ENCODE measurements around the gene KIR3DL1.

KIR3DL1 gene

DNA sequence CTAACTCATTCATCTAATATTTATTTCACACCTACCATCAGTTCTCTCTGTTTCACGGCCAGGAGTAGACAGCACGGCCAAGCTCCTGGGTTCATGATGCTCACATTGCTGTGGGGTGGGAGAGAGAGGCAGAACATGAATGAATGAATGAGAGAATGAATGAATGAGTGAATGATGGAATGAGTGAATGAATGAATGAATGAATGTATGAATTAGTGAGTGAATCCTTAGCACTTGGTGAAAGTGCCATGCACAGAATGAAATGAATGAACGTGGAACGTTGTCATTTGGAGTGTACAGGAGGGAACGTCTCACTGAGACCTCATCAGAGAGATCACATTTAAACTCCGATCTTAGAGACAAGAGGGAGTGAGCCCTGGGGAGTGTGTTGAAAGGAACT lies 24.8 kb upstream of the KIR3DL1 start:
- no peak for TF ChIP-seq SP1 (IDR thresholded peaks at IDR 0.05)
- TF ChIP-seq, protein P1, sequence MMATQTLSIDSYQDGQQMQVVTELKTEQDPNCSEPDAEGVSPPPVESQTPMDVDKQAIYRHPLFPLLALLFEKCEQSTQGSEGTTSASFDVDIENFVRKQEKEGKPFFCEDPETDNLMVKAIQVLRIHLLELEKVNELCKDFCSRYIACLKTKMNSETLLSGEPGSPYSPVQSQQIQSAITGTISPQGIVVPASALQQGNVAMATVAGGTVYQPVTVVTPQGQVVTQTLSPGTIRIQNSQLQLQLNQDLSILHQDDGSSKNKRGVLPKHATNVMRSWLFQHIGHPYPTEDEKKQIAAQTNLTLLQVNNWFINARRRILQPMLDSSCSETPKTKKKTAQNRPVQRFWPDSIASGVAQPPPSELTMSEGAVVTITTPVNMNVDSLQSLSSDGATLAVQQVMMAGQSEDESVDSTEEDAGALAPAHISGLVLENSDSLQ (IDR thresholded peaks at IDR 0.05) = no peak
- no peak for TF ChIP-seq ARNT (IDR thresholded peaks at IDR 0.05)
- TF ChIP-seq FOXA1 (IDR thresholded peaks at IDR 0.05) = no peak
- TF ChIP-seq L3MBTL2 (conservative IDR thresholded peaks at IDR 0.05) = no peak
- TF ChIP-seq CTBP1 (IDR thresholded peaks at IDR 0.05; ENCODE audit: borderline replicate concordance) = no peak
- DNase-seq (ENCODE audit: extremely low spot score) = no peak
- ChIA-PET CTCF (no interaction called here), POLR2A (no interaction called here)

DNA sequence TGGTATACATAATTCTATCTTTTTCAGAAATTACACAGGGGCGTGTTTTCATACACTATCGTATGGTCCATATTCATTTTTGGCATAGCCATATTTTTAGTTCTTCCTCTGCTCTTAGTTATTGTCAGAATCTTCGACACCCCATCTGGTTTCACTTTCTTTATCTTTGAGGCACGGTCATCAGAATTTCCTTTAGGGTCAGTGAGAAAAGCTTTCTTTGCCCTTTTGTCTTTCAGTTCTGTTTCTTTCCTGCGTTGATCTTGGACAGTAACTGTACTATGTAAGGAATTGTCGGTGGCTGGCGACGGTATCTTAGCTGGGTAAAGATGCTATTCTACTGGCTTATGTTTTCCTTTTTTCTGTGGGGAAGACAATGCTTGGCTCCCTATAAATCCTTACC lies 23.5 kb upstream of the KIR3DL1 start:
- ChIA-PET CTCF (no interaction called here), POLR2A (no interaction called here)
- DNase-seq (ENCODE audit: extremely low spot score) = no peak
- no peak for TF ChIP-seq FOXK2 (IDR thresholded peaks at IDR 0.05)
- TF ChIP-seq SP1 (IDR thresholded peaks at IDR 0.05) = no peak
- no peak for TF ChIP-seq BHLHE40 (IDR thresholded peaks at IDR 0.05; ENCODE audit: borderline replicate concordance)
- TF ChIP-seq L3MBTL2 (conservative IDR thresholded peaks at IDR 0.05) = no peak
- TF ChIP-seq FOXA1 (IDR thresholded peaks at IDR 0.05) = no peak

DNA sequence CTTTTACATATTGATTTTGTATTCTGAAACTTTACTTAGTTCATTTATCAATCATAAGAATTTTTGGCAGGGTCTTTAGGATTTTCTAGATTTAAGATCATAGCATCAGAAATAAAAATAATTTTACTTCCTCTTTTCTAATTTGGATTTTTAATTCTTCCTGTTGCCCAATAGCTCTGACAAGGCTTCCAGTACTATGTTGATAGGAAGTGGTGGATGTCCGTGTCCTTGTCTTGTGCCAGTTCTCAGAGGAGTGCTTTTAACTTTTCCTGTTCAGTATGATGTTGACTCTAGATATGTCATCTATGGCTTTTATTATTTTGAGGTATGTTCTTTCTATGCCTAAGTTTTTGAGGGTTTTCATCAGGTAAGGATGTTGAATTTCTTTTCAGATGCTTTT lies 20.5 kb upstream of the KIR3DL1 start:
- TF ChIP-seq SP1 (IDR thresholded peaks at IDR 0.05) = no peak
- no peak for TF ChIP-seq ELF4 (IDR thresholded peaks at IDR 0.05)
- TF ChIP-seq NFRKB (IDR thresholded peaks at IDR 0.05) = no peak
- TF ChIP-seq, protein P1 (IDR thresholded peaks at IDR 0.05) = no peak
- no peak for TF ChIP-seq CTBP1 (IDR thresholded peaks at IDR 0.05; ENCODE audit: borderline replicate concordance)
- TF ChIP-seq SUZ12 (IDR thresholded peaks at IDR 0.05) = no peak
- no peak for TF ChIP-seq ZNF384 (IDR thresholded peaks at IDR 0.05)
- no peak for TF ChIP-seq FOXA1 (IDR thresholded peaks at IDR 0.05)
- no peak for TF ChIP-seq L3MBTL2 (conservative IDR thresholded peaks at IDR 0.05)
- no peak for TF ChIP-seq FOXK2 (IDR thresholded peaks at IDR 0.05)
- TF ChIP-seq BHLHE40 (IDR thresholded peaks at IDR 0.05; ENCODE audit: borderline replicate concordance) = no peak
- no peak for TF ChIP-seq LEF1 (IDR thresholded peaks at IDR 0.05; ENCODE audit: borderline replicate concordance)
- no peak for TF ChIP-seq ARNT (IDR thresholded peaks at IDR 0.05)
- TF ChIP-seq TARDBP (IDR thresholded peaks at IDR 0.05) = no peak
- TF ChIP-seq FOXM1 (IDR thresholded peaks at IDR 0.05; ENCODE audit: borderline replicate concordance) = no peak
- TF ChIP-seq HDGF (IDR thresholded peaks at IDR 0.05; ENCODE audit: borderline replicate concordance) = no peak

DNA sequence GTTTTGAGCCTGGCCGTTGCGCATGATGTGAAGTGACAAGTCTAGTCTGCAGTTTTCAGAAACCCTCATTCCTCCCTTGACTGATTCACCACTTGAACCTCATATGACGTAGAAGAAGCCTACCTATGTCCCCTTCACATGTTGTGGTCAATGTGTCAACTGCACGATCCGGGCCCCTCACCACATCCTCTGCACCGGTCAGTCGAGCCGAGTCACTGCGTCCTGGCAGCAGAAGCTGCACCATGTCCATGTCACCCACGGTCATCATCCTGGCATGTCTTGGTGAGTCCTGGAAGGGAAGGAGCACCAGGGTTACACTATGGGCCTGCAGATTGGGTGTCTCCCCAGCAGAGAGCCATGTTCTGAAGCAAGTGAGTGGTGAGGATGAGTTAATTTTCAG lies 12.9 kb upstream of the KIR3DL1 start, which contains the start of gene KIR2DL4:
Gene KIR2DL4, plus strand, starts transcription at position 201 of the 400 bp plus-strand sequence. Its CDS starts 42 bp downstream, at position 243.
- ChIA-PET POLR2A (no interaction called here), CTCF (no interaction called here)
- no peak for DNase-seq (ENCODE audit: extremely low spot score)
- TF ChIP-seq ARNT (IDR thresholded peaks at IDR 0.05) = no peak
- TF ChIP-seq NFRKB (IDR thresholded peaks at IDR 0.05) = no peak
- no peak for TF ChIP-seq FOXK2 (IDR thresholded peaks at IDR 0.05)
- TF ChIP-seq SUZ12 (IDR thresholded peaks at IDR 0.05) = no peak
- no peak for TF ChIP-seq ELF4 (IDR thresholded peaks at IDR 0.05)
- no peak for TF ChIP-seq HDGF (IDR thresholded peaks at IDR 0.05; ENCODE audit: borderline replicate concordance)
- no peak for TF ChIP-seq FOXA1 (IDR thresholded peaks at IDR 0.05)
- no peak for TF ChIP-seq CTBP1 (IDR thresholded peaks at IDR 0.05; ENCODE audit: borderline replicate concordance)
- no peak for TF ChIP-seq LEF1 (IDR thresholded peaks at IDR 0.05; ENCODE audit: borderline replicate concordance)
- TF ChIP-seq ZNF384 (IDR thresholded peaks at IDR 0.05) = no peak
- TF ChIP-seq SP1 (IDR thresholded peaks at IDR 0.05) = no peak
- no peak for TF ChIP-seq BHLHE40 (IDR thresholded peaks at IDR 0.05; ENCODE audit: borderline replicate concordance)
- no peak for TF ChIP-seq L3MBTL2 (conservative IDR thresholded peaks at IDR 0.05)
- TF ChIP-seq, protein P1 (IDR thresholded peaks at IDR 0.05) = no peak
- no peak for TF ChIP-seq FOXM1 (IDR thresholded peaks at IDR 0.05; ENCODE audit: borderline replicate concordance)

More for the DNA sequence above, 20.5 kb upstream of the KIR3DL1 start:
- ChIA-PET POLR2A (no interaction called here), CTCF (no interaction called here)
- no peak for DNase-seq (ENCODE audit: extremely low spot score)

DNA sequence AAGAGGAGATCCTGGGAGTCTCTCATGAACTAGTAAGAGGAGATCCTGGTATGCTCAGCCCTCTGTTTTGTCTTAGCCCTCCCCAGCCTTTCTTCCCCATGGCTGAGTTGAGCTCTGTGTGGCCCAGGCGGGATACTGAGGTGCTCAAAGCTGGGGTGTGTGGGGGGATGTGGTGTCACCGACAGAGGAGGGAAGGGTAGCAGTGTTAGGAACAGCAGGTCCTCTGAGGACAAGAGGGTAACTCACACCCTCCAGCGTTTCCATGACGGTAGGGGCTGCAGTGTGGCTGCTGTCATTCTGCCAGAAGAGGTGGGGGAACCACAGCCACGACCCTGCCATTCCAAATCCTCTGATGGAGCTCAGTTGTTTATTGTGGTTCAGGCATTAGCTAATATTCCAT lies 12.2 kb upstream of the KIR3DL1 start:
- ChIA-PET CTCF (no interaction called here), POLR2A (no interaction called here)
- DNase-seq (ENCODE audit: extremely low spot score) = no peak
- no peak for TF ChIP-seq SP1 (IDR thresholded peaks at IDR 0.05)
- TF ChIP-seq BHLHE40 (IDR thresholded peaks at IDR 0.05; ENCODE audit: borderline replicate concordance) = no peak
- TF ChIP-seq CTBP1 (IDR thresholded peaks at IDR 0.05; ENCODE audit: borderline replicate concordance) = no peak
- TF ChIP-seq FOXK2 (IDR thresholded peaks at IDR 0.05) = no peak
- TF ChIP-seq SUZ12 (IDR thresholded peaks at IDR 0.05) = no peak
- TF ChIP-seq, protein P1 (IDR thresholded peaks at IDR 0.05) = no peak
- no peak for TF ChIP-seq L3MBTL2 (conservative IDR thresholded peaks at IDR 0.05)
- TF ChIP-seq TARDBP (IDR thresholded peaks at IDR 0.05) = no peak
- TF ChIP-seq LEF1 (IDR thresholded peaks at IDR 0.05; ENCODE audit: borderline replicate concordance) = no peak
- no peak for TF ChIP-seq NFRKB (IDR thresholded peaks at IDR 0.05)
- no peak for TF ChIP-seq FOXA1 (IDR thresholded peaks at IDR 0.05)
- no peak for TF ChIP-seq ARNT (IDR thresholded peaks at IDR 0.05)
- TF ChIP-seq ZNF384 (IDR thresholded peaks at IDR 0.05) = no peak

DNA sequence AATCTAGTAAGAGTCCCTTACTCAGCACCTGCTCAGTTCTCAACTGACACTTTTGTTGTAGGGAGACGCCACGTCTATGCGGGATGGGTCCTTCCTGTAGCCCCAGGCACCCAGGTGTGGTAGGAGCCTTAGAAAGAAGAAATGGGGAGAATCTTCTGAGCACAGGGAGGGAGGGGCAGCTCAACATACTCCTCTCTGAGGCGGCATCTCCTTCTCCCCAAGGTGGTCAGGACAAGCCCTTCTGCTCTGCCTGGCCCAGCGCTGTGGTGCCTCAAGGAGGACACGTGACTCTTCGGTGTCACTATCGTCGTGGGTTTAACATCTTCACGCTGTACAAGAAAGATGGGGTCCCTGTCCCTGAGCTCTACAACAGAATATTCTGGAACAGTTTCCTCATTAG lies 11.7 kb upstream of the KIR3DL1 start:
- DNase-seq (ENCODE audit: extremely low spot score) = no peak
- TF ChIP-seq HDGF (IDR thresholded peaks at IDR 0.05; ENCODE audit: borderline replicate concordance) (no peak), CTBP1 (IDR thresholded peaks at IDR 0.05; ENCODE audit: borderline replicate concordance) (no peak), FOXK2 (IDR thresholded peaks at IDR 0.05) (no peak), ARNT (IDR thresholded peaks at IDR 0.05) (no peak), ELF4 (IDR thresholded peaks at IDR 0.05) (no peak), SP1 (IDR thresholded peaks at IDR 0.05) (no peak), ZNF384 (IDR thresholded peaks at IDR 0.05) (no peak), LEF1 (IDR thresholded peaks at IDR 0.05; ENCODE audit: borderline replicate concordance) (no peak), L3MBTL2 (conservative IDR thresholded peaks at IDR 0.05) (no peak), FOXM1 (IDR thresholded peaks at IDR 0.05; ENCODE audit: borderline replicate concordance) (no peak)
- TF ChIP-seq, protein P1 (IDR thresholded peaks at IDR 0.05) = no peak
- ChIA-PET POLR2A (no interaction called here), CTCF (no interaction called here)

Measured in HEK293T (cell line).